ENCODE measurements around the gene DPM3. TPM values are rescaled to one million over a fixed set of nuclear protein-coding genes. Genes with fewer than 3 reads are reported as not detected.
"Not testable (repeated sequence)": the region's sequence is repeated elsewhere in the genome, so short reads cannot be mapped to it uniquely, and the experiment has no call there.

The DPM3 gene
- total and polyA plus RNA-seq, 11 donors = 46.1 to 216 (median 61.0) TPM

- Histone ChIP-seq H3K4me3 (no peak overlapping the region), H3K4me1 (peaks cover 0 to 58% (median 43%) of the 10 kb centered on the region in 12 donors), H3K36me3 (peaks cover 0 to 31% (median 24%) of the 10 kb centered on the region in 9 donors), H3K27ac (no peak overlapping the region), H3K27me3 (peaks cover 2 to 20% (median 11%) of the 10 kb centered on the region in 9 donors), H3K9me3 (no peaks in the 10 kb centered on the region)
- ATAC-seq (no peak), DNase-seq (no peak)
- TF ChIP-seq, protein P1, sequence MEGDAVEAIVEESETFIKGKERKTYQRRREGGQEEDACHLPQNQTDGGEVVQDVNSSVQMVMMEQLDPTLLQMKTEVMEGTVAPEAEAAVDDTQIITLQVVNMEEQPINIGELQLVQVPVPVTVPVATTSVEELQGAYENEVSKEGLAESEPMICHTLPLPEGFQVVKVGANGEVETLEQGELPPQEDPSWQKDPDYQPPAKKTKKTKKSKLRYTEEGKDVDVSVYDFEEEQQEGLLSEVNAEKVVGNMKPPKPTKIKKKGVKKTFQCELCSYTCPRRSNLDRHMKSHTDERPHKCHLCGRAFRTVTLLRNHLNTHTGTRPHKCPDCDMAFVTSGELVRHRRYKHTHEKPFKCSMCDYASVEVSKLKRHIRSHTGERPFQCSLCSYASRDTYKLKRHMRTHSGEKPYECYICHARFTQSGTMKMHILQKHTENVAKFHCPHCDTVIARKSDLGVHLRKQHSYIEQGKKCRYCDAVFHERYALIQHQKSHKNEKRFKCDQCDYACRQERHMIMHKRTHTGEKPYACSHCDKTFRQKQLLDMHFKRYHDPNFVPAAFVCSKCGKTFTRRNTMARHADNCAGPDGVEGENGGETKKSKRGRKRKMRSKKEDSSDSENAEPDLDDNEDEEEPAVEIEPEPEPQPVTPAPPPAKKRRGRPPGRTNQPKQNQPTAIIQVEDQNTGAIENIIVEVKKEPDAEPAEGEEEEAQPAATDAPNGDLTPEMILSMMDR (IDR thresholded peaks at IDR 0.05) = no peak
- TF ChIP-seq POLR2A (IDR thresholded peaks at IDR 0.05) = no peak
- intact Hi-C loops (cut with DNase I) = loop anchor here in 3 of 10 donors (5.0 to 10.0 kb wide), 3 partner anchors 33 to 425 kb away; partner anchors contain the start of gene SLC50A1 (in 1 of the 3)
- 77 to 96% (median 95%) methylated on average over 2 of the region's 2 CpGs for WGBS, 4 donors
Measured at GRCh38 chr1:155170101-155170785, 29.9 kb upstream of the DPM3 start.

DNA sequence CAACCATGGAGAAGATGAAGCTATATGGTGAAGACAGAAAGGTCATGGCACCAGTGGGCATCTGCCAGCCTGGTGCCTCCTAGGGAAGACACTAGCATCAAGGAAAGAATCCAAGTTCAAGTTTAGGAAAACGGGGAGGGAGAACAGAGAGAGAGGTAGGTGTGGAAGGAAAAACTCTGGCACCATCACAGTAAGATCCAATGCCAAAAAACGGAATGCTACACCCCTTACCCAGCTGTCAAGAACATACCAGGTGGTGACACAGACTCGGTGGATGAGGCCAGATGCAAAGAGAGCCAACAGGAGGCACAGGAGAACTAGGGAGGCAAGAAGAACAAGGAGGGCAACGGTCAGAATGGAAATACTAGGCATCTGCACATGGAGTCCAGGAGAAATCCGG, 29.2 kb upstream of the DPM3 start:
- ATAC-seq = no peak
- 75 to 84% (median 78%) methylated on average over 5 of the region's 5 CpGs for WGBS, 4 donors
- DNase-seq = no peak
- peaks cover 2 to 13% (median 7%) of the 10 kb centered on the region in 9 donors for H3K27me3 ChIP-seq
- H3K36me3 ChIP-seq = peaks cover 0 to 31% (median 24%) of the 10 kb centered on the region in 9 donors
- TF ChIP-seq, protein P1 (IDR thresholded peaks at IDR 0.05) = no peak
- no peak for TF ChIP-seq POLR2A (IDR thresholded peaks at IDR 0.05)
- intact Hi-C loops (cut with DNase I) = loop anchor here in 4 of 10 donors (1.0 to 5.0 kb wide), 3 partner anchors 42 to 78 kb away; partner anchors contain the start of gene EFNA1 (in 3 of the 4)
- H3K27ac ChIP-seq = no peak overlapping the region
- H3K4me3 ChIP-seq = no peak overlapping the region
- H3K9me3 ChIP-seq = peaks cover 0 to 6% (median 0%) of the 10 kb centered on the region in 12 donors
- H3K4me1 ChIP-seq = peaks cover 0 to 53% (median 42%) of the 10 kb centered on the region in 12 donors

GRCh38 chr1:155168456-155169210, 28.3 kb upstream of the DPM3 start:
- no peak for TF ChIP-seq POLR2A (IDR thresholded peaks at IDR 0.05)
- TF ChIP-seq, protein P1 (IDR thresholded peaks at IDR 0.05) = no peak
- Histone ChIP-seq H3K9me3 (peaks cover 0 to 9% (median 0%) of the 10 kb centered on the region in 12 donors), H3K4me3 (no peak overlapping the region), H3K36me3 (peaks cover 0 to 31% (median 24%) of the 10 kb centered on the region in 9 donors), H3K27ac (no peak overlapping the region), H3K27me3 (peaks cover 0 to 8% (median 0%) of the 10 kb centered on the region in 9 donors), H3K4me1 (peaks cover 0 to 44% (median 36%) of the 10 kb centered on the region in 12 donors)
- WGBS, 4 donors = 75 to 85% (median 80%) methylated on average over 10 of the region's 10 CpGs
- no peak for ATAC-seq
- DNase-seq = no peak
- intact Hi-C loops (cut with DNase I) = loop anchor here in 6 of 10 donors (1.0 to 5.0 kb wide), 3 partner anchors 41 to 77 kb away; partner anchors contain the start of gene EFNA1 (in 3 of the 6)

DNA sequence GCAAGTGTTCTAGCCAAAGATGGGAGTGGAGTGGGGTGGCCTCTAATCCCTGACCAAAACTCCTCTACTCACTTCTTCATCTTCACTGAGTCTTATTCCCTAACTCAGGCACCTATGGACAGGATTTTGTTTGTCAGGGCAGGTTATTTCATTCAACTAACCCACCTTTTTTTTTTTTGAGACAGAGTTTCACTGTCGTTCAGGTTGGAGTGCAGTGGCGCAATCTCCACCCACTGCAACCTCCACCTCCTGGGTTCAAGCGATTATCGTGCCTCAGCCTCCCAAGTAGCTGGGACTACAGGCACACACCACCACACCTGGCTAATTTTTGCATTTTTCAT, 27.7 kb upstream of the DPM3 start:
- ATAC-seq, H3K9me3 ChIP-seq, H3K27me3 ChIP-seq, DNase-seq: not testable (repeated sequence)
- 43 to 56% (median 47%) methylated on average over 4 of the region's 4 CpGs for WGBS, 4 donors
- peak overlapping the region in 1 of 12 donors; percentile 28 for H3K4me3 ChIP-seq
- TF ChIP-seq, protein P1 (IDR thresholded peaks at IDR 0.05) = peak in 1 of 12 donors; percentile 8
- peaks cover 0 to 40% (median 34%) of the 10 kb centered on the region in 12 donors for H3K4me1 ChIP-seq
- H3K36me3 ChIP-seq = peaks cover 0 to 31% (median 24%) of the 10 kb centered on the region in 9 donors
- intact Hi-C loops (cut with DNase I) = loop anchor here in 6 of 10 donors (1.0 to 5.0 kb wide), 3 partner anchors 41 to 77 kb away; partner anchors contain the start of gene EFNA1 (in 3 of the 6)
- H3K27ac ChIP-seq = peak overlapping the region in 3 of 12 donors; percentile 67 to 79 (median 77)
